NAMALWA (cell line): Measurements from ENCODE around the gene GRK2.
A peak's percentile ranks its signal among the peaks of the same experiment; 100 is the strongest.
"Not testable (repeated sequence)": the region's sequence is repeated elsewhere in the genome, so short reads cannot be mapped to it uniquely, and the experiment has no call there.

ENCODE experiments used
- DNase-seq: peaks from one replicate; pipeline ENCODE4 v3.0.0-alpha.2; 2015; ENCODE audit warnings: low spot score

The GRK2 gene

GRCh38 chr11:67254798-67255197 is 11.5 kb upstream of the GRK2 start:
- no peak for DNase-seq

- no peak for DNase-seq
Measured at GRCh38 chr11:67255353-67255752, 10.9 kb upstream of the GRK2 start.

DNA sequence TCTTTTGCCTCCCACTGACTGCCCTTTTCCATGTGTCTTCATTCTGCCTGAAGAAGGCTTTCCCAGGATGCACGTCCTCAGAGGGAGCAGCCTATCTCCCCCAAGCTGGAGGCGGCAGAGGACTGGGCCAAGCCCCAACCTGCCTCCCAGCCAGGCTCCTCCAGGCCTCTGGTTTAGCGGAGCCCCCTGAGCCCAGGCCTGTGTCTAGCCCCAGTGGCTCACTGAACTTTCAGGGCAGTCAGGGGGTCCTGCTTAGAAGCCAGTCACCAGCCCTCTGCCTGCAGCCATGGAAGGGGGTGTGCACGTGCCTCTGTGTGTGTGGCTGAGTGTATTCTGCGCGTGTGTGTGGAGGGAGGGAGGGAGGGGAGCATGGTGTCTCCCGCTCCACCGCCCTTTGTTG is 10.4 kb upstream of the GRK2 start:
- no peak for DNase-seq

DNA sequence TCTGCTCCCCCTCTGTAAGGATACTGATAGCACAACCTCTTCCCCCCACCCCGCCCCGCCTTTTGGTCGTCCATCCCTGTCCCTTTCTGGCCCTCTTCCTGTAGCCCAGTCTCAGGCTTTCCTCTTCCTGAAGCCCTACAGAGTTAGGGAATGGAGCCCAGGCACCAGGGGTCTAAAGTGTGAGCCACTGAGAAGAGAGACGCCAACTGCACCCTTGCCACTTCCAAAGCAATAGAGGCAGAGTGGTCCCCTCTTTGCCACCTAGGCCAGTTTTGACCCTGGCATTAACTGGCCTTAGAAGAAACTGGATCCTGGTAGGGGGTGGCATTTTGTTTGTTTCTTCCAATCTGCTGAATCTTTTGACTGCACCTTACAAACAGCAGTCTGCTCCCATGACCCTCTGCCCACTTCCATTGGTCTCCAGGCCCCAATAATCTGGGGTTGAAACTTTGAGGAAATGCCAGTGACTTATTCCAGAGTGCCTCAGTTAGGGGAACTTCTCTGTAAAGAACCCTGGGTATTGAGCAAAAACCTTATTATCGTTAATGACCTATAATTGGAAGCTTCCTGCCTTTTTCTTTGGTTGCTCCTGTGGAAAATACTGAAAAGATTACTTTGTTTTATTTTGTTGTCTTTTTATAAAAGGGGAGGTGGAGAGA is 9.7 kb upstream of the GRK2 start:
- no peak for DNase-seq

- no peak for DNase-seq
Measured at GRCh38 chr11:67260406-67260805, 5.9 kb upstream of the GRK2 start.

- not testable (repeated sequence) for DNase-seq
Measured at GRCh38 chr11:67260885-67261639, 5.2 kb upstream of the GRK2 start.

- no peak for DNase-seq
Measured at GRCh38 chr11:67261640-67261945, 4.7 kb upstream of the GRK2 start.

GRCh38 chr11:67261946-67262681 is 4.2 kb upstream of the GRK2 start:
- no peak for DNase-seq

- peak; percentile 88 for DNase-seq
Measured at GRCh38 chr11:67262731-67263675, 3.3 kb upstream of the GRK2 start.

GRCh38 chr11:67264260-67264659 is 2.0 kb upstream of the GRK2 start:
- no peak for DNase-seq

- DNase-seq: no peak
Measured at GRCh38 chr11:67264877-67265632, 1.2 kb upstream of the GRK2 start.

DNA sequence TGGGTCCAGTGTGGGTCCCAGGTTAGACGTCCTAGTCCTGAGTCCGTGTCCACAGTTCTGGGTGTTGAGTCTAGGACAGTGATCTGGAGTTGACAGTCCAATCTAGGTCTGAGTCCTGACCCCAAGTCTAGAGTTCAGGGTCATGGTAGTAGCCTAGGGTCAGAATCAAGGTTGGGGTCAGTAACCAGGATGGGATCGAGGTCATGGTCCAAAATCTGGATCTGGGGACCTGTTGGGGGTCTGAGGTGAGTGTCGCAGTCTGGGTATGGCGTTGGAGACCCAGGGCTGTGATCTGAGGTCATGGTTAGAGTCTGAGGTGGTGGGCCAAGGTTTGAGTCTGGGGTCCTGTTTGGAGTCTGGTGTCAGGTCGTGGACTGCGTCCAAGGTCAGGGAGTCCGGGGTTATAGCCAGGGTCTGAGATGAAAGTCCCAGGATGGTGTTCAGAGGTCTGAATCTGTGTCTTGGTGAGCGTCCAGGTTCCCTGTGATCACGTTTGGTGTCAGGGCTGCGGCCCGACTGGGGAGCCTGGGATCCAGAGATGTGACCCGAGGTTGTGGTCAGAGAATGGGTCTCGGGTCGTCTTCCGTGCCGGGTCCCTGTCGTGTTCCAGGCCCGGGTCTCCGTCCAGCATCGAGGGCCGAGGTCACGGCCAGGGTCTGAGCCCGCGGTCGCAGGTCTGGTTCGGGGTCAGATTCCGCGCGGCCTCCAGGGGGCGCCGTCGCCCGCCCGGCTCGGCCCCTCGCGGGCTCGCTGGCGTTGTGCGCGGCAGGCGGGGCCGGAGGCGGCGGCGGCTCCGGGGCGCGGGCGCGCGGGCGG is 432 bp upstream of the GRK2 start:
- peak; percentile 72 for DNase-seq

GRCh38 chr11:67267188-67268080 is 1.2 kb downstream of the GRK2 start:
- peak; percentile 50 for DNase-seq

DNA sequence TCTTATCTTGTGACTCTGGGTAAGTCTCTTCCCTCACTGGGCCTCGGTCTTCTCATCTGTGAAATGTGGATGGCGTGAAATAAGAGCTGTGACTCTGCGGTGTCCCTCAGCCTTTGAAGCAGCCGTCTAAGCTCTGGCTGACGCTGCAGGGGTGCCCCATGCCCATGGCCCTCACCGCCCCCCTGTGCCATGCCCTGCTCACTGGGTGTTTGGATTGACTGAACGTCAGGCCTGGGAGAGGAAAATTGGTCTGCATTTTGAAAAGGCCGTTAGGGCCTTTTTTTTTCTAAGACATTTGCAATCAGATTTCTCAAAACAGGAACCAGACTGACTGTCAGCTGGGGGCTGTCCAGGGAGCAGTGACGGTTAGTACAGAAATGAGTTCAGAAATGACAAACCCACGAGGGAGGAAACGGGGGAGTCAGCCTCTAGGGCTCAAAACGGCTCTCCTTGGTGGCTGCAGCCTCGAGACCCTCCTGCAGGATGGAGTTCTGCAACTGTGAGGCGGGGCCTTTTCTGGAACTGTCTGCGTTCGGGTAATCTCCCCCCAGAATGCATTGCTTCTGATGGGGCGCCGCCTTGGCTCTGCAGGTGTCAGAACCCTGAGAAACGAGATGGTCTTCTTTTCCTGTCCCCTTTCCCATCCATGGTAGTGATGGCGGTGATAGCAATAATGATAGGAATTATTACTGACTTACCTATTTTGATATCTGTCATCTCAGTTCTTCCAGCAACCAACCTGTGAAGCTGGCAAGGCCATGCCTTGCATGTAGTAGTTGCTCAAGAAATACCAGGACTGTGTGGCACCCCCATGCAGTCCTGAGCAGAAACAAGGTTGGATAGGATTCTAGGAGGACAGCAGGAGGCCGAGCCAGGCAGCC is 2.0 kb downstream of the GRK2 start:
- peak; percentile 85 for DNase-seq

- no peak for DNase-seq
Measured at GRCh38 chr11:67268962-67269268, 2.6 kb downstream of the GRK2 start.

- no peak for DNase-seq
Measured at GRCh38 chr11:67269401-67270255, 3.4 kb downstream of the GRK2 start.
